NAMALWA (cell line): ENCODE results near the gene CCBE1.
"Not testable (repeated sequence)": the region's sequence is repeated elsewhere in the genome, so short reads cannot be mapped to it uniquely, and the experiment has no call there.

Source experiments
- DNase-seq: peaks from one replicate; pipeline ENCODE4 v3.0.0-alpha.2; 2015; ENCODE audit warnings: low spot score

The CCBE1 gene

GRCh38 chr18:59697236-59697932, at the start of gene CCBE1:
CCBE1 (minus strand) TSS chr18:59697423.
- no peak for DNase-seq

DNA sequence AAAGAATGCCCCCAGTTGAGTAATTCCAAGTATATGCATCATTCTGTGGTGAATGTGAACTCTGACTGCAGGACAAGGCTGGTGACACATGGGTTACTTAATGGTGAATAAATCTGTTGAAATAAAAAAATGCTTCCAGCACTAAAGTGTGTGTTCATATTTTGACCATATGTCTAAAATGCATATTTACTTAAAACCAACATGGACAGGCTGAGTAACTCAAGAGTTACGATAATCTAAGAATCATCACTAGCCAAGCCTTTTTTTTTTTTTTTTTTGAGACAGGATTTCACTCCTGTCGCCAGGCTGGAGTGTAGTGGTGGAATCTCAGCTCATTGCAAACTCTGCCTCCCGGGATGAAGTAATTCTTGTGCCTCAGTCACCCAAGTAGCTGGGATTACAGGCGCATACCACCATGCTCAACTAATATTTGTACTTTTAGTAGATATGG, 47.1 kb upstream of the CCBE1 start:
- DNase-seq: no peak

DNA sequence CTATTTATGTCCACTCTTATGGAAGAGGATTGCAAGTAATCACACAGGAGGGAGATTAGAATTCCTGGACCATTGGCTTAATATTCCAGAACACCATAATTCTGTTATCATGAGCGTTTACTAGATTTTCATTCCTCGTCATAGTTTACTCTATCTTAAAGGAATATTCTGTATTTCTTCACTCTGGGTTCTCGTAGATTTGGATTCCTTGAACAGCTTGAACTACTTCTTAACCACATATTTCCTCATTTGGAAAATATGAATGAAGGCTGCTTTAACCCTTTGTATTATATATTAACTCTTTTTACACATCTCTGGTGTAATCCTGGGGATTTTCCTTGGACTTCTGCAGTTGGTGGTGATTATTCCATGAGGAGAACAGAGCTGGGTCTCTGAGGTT, 46.3 kb upstream of the CCBE1 start:
- no peak for DNase-seq

- DNase-seq: no peak
These were observed 45.3 kb upstream of the CCBE1 start for GRCh38 chr18:59742325-59743111.

- DNase-seq: no peak
These were observed 42.9 kb upstream of the CCBE1 start for GRCh38 chr18:59740141-59740540.

DNA sequence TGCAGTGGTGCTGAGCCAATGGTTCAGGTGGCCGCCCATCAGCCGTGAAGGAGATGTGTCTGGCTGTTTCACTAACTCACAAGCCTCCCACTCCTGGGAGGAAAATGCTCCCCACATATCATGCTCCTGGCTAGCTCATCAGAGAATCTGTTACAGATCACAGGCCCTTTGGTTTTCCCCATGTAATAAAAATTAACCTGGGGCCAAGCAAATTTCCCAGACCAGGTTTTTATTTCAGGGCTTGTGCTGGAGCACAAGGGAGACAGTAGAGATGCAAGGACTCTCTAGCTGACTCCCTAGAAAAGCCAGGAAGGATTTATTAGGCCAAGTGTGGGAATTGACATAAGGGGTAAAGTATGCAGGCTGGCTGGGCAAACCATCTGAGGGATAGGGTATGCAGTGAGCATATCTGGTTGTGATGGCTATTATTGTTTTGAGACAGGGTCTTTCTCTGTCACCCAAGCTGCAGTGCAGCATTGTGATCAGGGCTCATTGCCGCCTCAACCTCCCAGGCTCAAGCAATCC, 40.6 kb upstream of the CCBE1 start:
- no peak for DNase-seq

DNA sequence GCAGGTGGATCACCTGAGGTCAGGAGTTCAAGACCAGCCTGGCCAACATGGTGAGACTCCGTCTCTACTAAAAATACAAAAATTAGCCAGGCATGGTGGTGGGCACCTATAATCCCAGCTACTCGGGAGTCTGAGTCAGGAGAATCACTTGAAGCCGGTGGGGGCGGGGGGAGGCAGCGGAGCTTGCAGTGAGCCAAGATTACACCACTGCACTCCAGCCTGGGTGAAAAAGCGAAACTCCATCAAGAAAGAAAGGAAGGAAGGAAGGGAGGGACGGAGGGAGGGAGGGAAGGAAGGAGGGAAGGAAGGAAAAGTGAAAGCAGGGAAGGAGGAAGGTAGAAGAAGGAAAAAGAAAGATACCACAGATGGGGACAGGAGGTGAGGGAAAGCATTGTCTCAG, 40.1 kb upstream of the CCBE1 start:
- not testable (repeated sequence) for DNase-seq

DNA sequence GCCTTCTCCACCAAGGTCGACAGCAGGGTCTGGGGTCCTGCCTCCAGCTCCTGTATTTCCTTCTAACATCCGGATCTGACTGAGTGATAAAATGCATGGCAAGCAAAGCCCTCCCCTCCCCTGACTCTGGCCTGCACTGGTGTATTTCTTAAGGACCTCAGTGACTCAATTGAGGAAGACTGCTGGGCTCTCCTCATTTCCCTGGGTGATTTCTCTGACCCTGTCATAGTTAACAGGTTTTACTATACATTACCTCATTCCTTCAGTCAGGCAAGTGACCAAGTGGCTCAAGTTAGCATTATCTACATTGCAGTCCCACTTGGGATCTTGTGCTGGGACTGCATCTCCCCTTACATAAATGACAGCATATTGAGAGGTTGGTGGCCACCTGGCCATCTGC, 38.8 kb upstream of the CCBE1 start:
- DNase-seq: no peak

- DNase-seq: no peak
These were observed 38.1 kb upstream of the CCBE1 start for GRCh38 chr18:59735269-59735860.

DNA sequence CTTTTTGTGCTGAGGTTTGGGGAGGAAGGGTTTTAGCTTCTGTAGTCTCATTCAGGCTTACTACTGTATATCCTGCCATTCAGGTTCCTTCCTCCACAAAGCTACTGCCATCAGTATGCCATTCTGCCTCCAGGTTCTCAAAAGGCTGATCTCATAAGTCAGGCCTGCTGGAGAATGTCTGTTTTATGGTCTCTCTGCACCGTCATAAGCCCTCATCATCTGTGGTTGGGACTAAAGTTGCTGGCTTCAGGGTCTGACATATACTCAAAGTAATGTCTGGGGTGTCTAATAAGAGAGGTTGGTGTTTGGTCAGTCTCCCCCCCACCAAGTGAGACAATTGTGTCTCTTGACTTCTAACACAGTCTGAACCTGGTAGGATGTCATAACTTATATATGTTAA, 36.2 kb upstream of the CCBE1 start:
- DNase-seq: no peak

DNA sequence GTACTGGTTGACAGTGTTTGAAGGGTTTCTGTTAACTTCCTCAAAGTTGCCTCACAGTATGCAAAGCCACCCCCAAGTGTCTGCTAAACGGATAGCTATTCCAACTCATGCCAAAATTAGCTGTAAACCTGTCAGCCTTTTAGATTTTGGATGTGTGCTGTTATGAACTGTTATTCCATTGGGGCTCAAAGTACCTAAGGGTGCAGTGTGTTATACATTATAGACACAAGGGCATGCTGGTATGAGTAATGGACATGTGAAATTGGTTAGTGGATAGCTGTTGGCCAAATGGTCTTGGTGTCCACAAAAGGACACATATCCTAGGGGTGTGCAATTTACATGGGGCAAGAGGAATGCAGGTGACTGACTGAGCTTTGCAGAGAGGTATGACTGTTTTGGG, 33.7 kb upstream of the CCBE1 start:
- peak; percentile 6 for DNase-seq

DNA sequence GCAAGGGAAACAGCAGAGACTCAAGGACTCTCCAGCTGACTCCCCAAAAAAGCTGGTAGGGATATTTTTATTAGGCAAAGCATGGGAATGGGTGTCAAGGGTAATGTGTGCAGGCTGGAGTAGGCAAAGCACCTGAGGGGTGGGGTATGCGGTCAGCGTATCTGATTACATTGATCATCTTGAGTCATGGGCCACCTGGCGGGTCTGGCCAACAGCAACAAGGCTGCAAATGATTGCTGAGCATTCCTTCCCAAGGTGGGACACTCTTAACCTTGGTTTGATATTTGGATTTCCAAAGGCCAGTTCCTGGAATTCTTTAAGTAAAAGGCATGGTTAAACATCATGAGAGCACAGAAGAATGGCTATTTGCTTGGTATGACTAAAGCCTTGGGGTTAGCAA, 32.6 kb upstream of the CCBE1 start:
- DNase-seq: no peak

- DNase-seq: no peak
These were observed 31.6 kb upstream of the CCBE1 start for GRCh38 chr18:59728816-59729215.

DNA sequence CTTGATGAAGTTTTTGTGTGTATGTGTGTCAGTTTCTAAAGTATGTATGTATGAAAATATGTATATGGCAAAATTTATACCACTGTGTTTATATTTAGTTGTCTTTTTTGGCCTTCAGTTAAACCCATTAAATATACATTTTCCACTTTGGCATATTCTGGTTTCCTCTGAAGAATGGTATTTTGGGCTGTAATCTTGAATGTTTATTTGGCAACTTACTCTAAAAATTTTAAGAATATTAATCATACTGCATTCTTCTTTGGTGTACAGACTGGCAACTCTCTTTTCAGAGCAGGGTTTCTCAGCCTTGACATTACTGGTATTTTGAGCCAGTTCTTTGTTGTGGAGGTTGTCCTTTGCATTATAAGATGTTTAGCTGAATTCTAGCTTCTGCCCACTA, 27.9 kb upstream of the CCBE1 start:
- DNase-seq: no peak

DNA sequence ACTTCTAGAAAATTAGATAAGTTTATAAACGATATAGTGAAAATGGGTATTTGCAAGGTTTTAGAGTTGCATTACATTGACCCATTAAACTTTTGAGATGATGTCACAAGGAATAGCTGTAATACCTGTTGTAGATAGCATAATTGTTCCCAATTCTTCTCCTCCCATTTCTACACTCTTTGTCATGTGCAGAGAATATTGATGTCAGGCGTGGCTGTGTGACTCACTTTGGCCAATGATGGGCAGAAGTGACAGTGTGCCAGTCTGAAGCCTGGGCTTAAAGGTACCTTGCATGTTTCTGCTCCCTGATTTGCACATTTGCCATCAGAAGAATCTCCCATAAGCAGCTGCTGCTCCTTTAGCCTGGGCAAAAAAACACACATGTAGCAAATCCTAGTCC, 26.9 kb upstream of the CCBE1 start:
- DNase-seq: no peak

GRCh38 chr18:59721931-59722330, 24.7 kb upstream of the CCBE1 start:
- DNase-seq: no peak

DNA sequence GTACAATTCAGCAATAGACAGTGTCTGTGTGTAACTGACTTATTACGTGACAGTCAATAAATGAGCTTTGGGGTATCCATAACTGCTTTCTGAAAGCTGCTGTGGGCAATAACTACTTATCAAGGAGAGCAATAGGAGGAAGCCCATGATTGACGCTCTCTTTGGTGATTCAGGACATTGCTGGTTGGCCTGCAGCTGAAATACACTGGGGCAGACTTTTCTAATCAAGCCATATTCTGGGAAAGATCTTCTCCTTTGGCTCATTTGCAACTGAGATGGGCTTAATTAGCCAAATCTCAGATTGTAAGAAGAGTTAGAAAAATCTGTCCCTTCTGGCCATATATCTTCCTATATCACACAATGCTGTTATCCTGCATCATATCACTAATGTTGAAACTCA, 24.0 kb upstream of the CCBE1 start:
- DNase-seq: no peak

DNA sequence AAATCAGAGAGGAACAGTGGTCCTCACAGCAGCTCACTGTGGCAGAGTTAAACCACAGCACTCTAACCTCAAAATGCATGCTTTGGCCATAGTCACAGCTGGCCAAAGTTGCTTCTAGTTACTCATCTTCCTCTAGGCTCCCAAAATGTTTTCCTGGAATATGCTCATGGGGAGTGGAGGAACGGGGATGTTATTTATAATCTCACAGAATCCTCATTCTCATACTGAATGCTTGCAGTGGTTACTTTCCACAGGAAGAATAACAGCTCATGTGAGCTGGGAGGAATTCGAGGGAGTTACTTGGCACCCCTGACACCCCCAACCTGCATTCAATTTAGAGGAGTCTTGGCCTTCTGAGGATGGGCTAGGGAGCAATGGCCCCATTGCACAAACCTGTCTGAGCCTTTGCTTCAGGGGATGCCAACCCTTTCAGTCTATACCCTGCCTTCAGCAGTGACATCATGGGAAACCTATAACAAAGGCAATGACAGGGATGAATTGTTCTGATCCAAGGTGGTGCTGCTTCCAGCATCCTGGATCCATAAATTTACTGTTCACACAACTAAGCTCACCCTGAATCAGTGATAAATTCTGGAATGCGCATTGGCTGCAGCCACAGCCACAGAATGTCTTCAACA, 22.4 kb upstream of the CCBE1 start:
- DNase-seq: no peak

DNA sequence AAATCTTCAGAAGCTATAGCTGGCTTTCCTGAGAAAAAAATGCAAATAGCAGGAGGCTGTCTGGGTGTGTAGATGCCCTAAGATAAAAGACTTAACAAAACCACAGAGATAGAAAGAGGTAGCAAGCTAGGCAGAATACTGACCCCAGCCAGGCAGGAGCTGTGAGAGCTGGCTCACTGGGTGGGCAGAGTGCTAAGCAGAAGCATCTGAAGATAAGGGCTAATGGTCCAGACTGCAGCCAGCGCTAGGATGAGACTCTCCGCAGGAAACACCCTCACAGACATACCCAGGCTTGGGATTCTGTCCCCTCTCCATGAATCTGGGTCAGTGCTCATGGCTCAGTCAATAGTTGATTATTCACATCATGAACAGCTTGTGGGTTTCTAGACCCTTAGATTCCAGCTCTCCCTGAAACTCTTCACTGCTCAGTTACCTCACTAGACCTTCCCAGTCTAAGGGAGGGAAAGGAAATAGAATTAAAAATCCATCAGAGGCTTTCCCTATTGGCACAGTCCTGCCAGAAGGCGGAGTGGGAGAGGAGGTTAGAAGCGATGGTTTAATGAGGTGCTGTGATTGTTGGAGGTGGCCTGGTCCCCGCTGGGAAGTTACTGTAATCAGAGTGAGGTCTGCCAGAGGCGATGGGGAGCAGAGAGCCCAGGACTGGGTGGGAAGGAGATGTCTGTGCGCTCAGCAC, 21.4 kb upstream of the CCBE1 start:
- DNase-seq: no peak

DNA sequence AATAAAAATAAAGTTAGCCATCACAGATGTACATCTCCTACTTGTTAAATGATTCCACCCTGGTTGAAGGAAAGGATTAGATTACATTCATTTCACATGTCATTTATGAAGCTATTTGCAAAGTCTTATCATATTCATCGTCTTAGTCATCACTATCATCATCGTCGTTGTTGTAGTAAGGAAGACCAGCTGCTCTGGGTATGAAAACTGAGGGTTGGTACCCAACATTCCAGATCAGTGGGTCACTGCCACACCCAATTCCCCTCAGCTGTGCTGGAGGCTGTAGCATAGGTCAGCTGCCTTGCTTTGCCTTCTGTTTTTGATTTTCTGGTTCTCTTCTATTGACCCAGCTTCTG, 20.9 kb upstream of the CCBE1 start:
- DNase-seq: no peak

- DNase-seq: no peak
These were observed 20.1 kb upstream of the CCBE1 start for GRCh38 chr18:59717291-59717690.

GRCh38 chr18:59715966-59716369, 18.7 kb upstream of the CCBE1 start:
- DNase-seq: no peak
